Umbilical cord (tissue), 2 donors: ENCODE results near the gene VSIG10L2. TPM values are rescaled to one million over a fixed set of nuclear protein-coding genes. Genes with fewer than 3 reads are reported as not detected.
"Not testable (repeated sequence)": the region's sequence is repeated elsewhere in the genome, so short reads cannot be mapped to it uniquely, and the experiment has no call there.

ENCODE experiments used
- DNase-seq: peaks from one replicate; pipeline ENCODE4 v3.0.0-alpha.2; 2015; ENCODE audit warnings: low spot score
- total RNA-seq: library from RNA; depleted of rRNA; stranded (reverse); fragments of >200 nt; gene quantifications from one replicate; pipeline ENCODE4 v1.2.3, GENCODE V29; 2014; ENCODE audit warnings: low replicate concordance; ENCODE audit not compliant: insufficient read depth

VSIG10L2 gene
- total RNA-seq, result 0.24 TPM

- no peak for DNase-seq
These were observed at the start of gene VSIG10L2 for GRCh38 chr11:125945797-125946520. VSIG10L2 (plus strand) TSS chr11:125946044; CDS start chr11:125946056, 12 bp downstream.

- DNase-seq, result no peak
These were observed 44.0 kb upstream of the VSIG10L2 start for GRCh38 chr11:125901872-125902271.

GRCh38 chr11:125902277-125902926 is 43.4 kb upstream of the VSIG10L2 start:
- no peak for DNase-seq

- peak; percentile 93 for DNase-seq
These were observed 42.7 kb upstream of the VSIG10L2 start, which contains the start of gene PUS3 for GRCh38 chr11:125902927-125903710. PUS3 (minus strand) TSS chr11:125903206; CDS start chr11:125896284, 6,922 bp downstream.

GRCh38 chr11:125903711-125904659 is 41.9 kb upstream of the VSIG10L2 start, which contains the start of gene DDX25:
DDX25 (plus strand) TSS chr11:125904508; CDS start chr11:125904518, 10 bp downstream.
- DNase-seq, result peak; percentile 18

GRCh38 chr11:125904678-125905077 is 41.2 kb upstream of the VSIG10L2 start:
- no peak for DNase-seq

- no peak for DNase-seq
These were observed 35.5 kb upstream of the VSIG10L2 start for GRCh38 chr11:125910226-125910849.

GRCh38 chr11:125914601-125915000 is 31.2 kb upstream of the VSIG10L2 start:
- not testable (repeated sequence) for DNase-seq

GRCh38 chr11:125916683-125917347 is 29.0 kb upstream of the VSIG10L2 start:
- DNase-seq, result no peak

GRCh38 chr11:125918140-125918840 is 27.6 kb upstream of the VSIG10L2 start:
- DNase-seq, result no peak

- DNase-seq, result no peak
These were observed 24.8 kb upstream of the VSIG10L2 start for GRCh38 chr11:125921042-125921441.

GRCh38 chr11:125922156-125922555 is 23.7 kb upstream of the VSIG10L2 start:
- no peak for DNase-seq

- peak; percentile 85 for DNase-seq
These were observed 22.7 kb upstream of the VSIG10L2 start for GRCh38 chr11:125923012-125923579.

GRCh38 chr11:125923633-125924032 is 22.2 kb upstream of the VSIG10L2 start:
- no peak for DNase-seq

- no peak for DNase-seq
These were observed 21.3 kb upstream of the VSIG10L2 start for GRCh38 chr11:125924384-125925007.

- DNase-seq, result peak; percentile 18
These were observed 20.6 kb upstream of the VSIG10L2 start for GRCh38 chr11:125925247-125925740.

- DNase-seq, result no peak
These were observed 20.0 kb upstream of the VSIG10L2 start for GRCh38 chr11:125925804-125926203.

- DNase-seq, result no peak
These were observed 19.2 kb upstream of the VSIG10L2 start for GRCh38 chr11:125926682-125927081.
